CD4-positive, alpha-beta T cell (primary cell): ENCODE data around the gene CDC42BPG. TPM values are rescaled to one million over a fixed set of nuclear protein-coding genes. Genes with fewer than 3 reads are reported as not detected.

ENCODE experiments used
- ATAC-seq: fragments of 200-7000 bp; cut with Tn5 transposase; one replicate; pipeline ENCODE4 v1.10.0; 2022; ENCODE audit warnings: mild to moderate bottlenecking; ENCODE audit not compliant: poor library complexity
- CTCF ChIA-PET: fragments of 350-600 bp; sonication (Branson Sonifier 250); formaldehyde crosslinking; loops from one replicate; lab custom pipeline; 2021; ENCODE audit warnings: antibody characterized with exemption, inconsistent platforms; lab: Charles Lee
- POLR2A ChIA-PET: fragments of 350-600 bp; sonication (Branson Sonifier 250); formaldehyde crosslinking; loops from one replicate; lab custom pipeline; 2021; ENCODE audit warnings: antibody characterized with exemption, inconsistent platforms; lab: Charles Lee
- DNase-seq, 14 experiments: peaks; one replicate each; pipeline ENCODE4 v3.0.0-alpha.2; 2013 to 2020; ENCODE audit warnings: mixed read lengths in 2 of 14
- H3K27ac ChIP-seq, 2 donors: one replicate each; pipeline versions ENCODE4 v1.5.1 to v1.7.0; 2013; ENCODE audit warnings: low read length in 2 of 2, low read depth in 1 of 2, mild to moderate bottlenecking in 1 of 2
- H3K27me3 ChIP-seq, 2 experiments: 1 replicate in 1 of 2; 2 replicates in 1 of 2; pipeline versions ENCODE4 v1.6.1 to v1.7.0; 2013; ENCODE audit warnings: low read length in 2 of 2, control low read depth in 1 of 2, mild to moderate bottlenecking in 1 of 2, moderate library complexity in 1 of 2; ENCODE audit not compliant: insufficient read depth in 2 of 2, control insufficient read depth in 1 of 2
- H3K36me3 ChIP-seq: one replicate; pipeline ENCODE4 v1.6.1; 2013; ENCODE audit warnings: low read length, control low read depth; ENCODE audit not compliant: insufficient read depth
- H3K4me1 ChIP-seq: one replicate; pipeline ENCODE4 v1.6.1; 2013; ENCODE audit warnings: low read length, control low read depth; ENCODE audit not compliant: insufficient read depth
- H3K4me3 ChIP-seq: one replicate; pipeline ENCODE4 v1.5.1; 2013; ENCODE audit warnings: mild to moderate bottlenecking, low read length, moderate library complexity
- H3K9me3 ChIP-seq, 2 experiments: 1 replicate in 1 of 2; 2 replicates in 1 of 2; pipeline versions ENCODE4 v1.6.1 to v1.7.0; 2013; ENCODE audit warnings: low read length in 2 of 2, mild to moderate bottlenecking in 2 of 2, control low read depth in 1 of 2, moderate library complexity in 1 of 2; ENCODE audit not compliant: control insufficient read depth in 1 of 2, insufficient read depth in 1 of 2
- H3K27ac Mint-ChIP-seq: one replicate; pipeline ENCODE4 v1.8.0; 2020; ENCODE audit warnings: mixed read lengths
- H3K27me3 Mint-ChIP-seq: one replicate; pipeline ENCODE4 v1.8.0; 2021; ENCODE audit warnings: mixed read lengths
- H3K36me3 Mint-ChIP-seq: one replicate; pipeline ENCODE4 v1.8.0; 2021; ENCODE audit warnings: low read depth, mixed read lengths
- H3K4me1 Mint-ChIP-seq: one replicate; pipeline ENCODE4 v1.8.0; 2021; ENCODE audit warnings: low read depth, mixed read lengths
- H3K4me3 Mint-ChIP-seq: one replicate; pipeline ENCODE4 v1.8.0; 2020; ENCODE audit warnings: mild to moderate bottlenecking, mixed read lengths
- H3K9me3 Mint-ChIP-seq: one replicate; pipeline ENCODE4 v1.8.0; 2020; ENCODE audit warnings: mixed read lengths
- CTCF ChIP-seq: fragments of 200-600 bp; IDR thresholded peaks from one replicate; pipeline ENCODE4 v1.8.0; 2022; ENCODE audit warnings: antibody characterized with exemption, mild to moderate bottlenecking
- intact Hi-C, 2 experiments: fragments of 100-400 bp; cut with DNase I in 1 of 2; cut with micrococcal nuclease in 1 of 2; formaldehyde crosslinking; loops; one replicate each; pipeline versions ENCODE4 v1.15.1 to v1.9.0; 2023 to 2025; cut with DNase I, micrococcal nuclease
- total RNA-seq, 174 experiments: library from RNA in 2 of 174; stranded (reverse) in 2 of 174; gene quantifications; one replicate each; pipeline ENCODE4 v1.2.3 and lab custom pipeline; 2021 to 2026

The CDC42BPG gene
- total RNA-seq, 2 experiments from 2014 or later = 6.9 to 9.7 TPM

- H3K36me3 Mint-ChIP-seq = peaks cover 50% of the 10 kb centered on the region
Measured at GRCh38 chr11:64799623-64800302, 44.7 kb downstream of the CDC42BPG start.

GRCh38 chr11:64799256-64799622 lies 45.2 kb downstream of the CDC42BPG start:
- Mint-ChIP-seq H3K36me3 (peaks cover 56% of the 10 kb centered on the region), H3K9me3 (no peaks in the 10 kb centered on the region), H3K4me1 (peaks cover 40% of the 10 kb centered on the region), H3K4me3 (no peak overlapping the region), H3K27ac (peak overlapping the region; percentile 76), H3K27me3 (no peaks in the 10 kb centered on the region)
- ChIA-PET POLR2A (interaction anchor here (0.6 to 5.7 kb wide), 4 partner anchors 15 to 324 kb away, joined by 3 to 81 read pairs (median 4); partner anchors contain the start of gene SF1), CTCF (interaction anchor here (0.6 to 1.4 kb wide), 2 partner anchors 16 to 75 kb away, joined by 3 read pairs; no protein-coding TSS in a partner anchor)
- Histone ChIP-seq H3K4me1 (peaks cover 47% of the 10 kb centered on the region), H3K27ac (no peak overlapping the region), H3K4me3 (no peak overlapping the region), H3K9me3 (no peaks in the 10 kb centered on the region), H3K27me3 (no peaks in the 10 kb centered on the region), H3K36me3 (peaks cover 53% of the 10 kb centered on the region)
- TF ChIP-seq CTCF = no peak
- no peak for ATAC-seq
- intact Hi-C loops = no loop called here
- no peak for DNase-seq

More at GRCh38 chr11:64799623-64800302, 44.7 kb downstream of the CDC42BPG start:
- no peak for TF ChIP-seq CTCF
- Histone ChIP-seq H3K27me3 (no peaks in the 10 kb centered on the region), H3K4me3 (no peak overlapping the region), H3K36me3 (peaks cover 51% of the 10 kb centered on the region), H3K27ac (no peak overlapping the region), H3K4me1 (peaks cover 49% of the 10 kb centered on the region), H3K9me3 (no peaks in the 10 kb centered on the region)
- ATAC-seq (no peak), DNase-seq (peak in 1 of 14 experiments; percentile 33)
- Mint-ChIP-seq H3K27me3 (no peaks in the 10 kb centered on the region), H3K4me3 (peak overlapping the region; percentile 51), H3K9me3 (no peaks in the 10 kb centered on the region), H3K4me1 (peaks cover 35% of the 10 kb centered on the region), H3K27ac (peak overlapping the region; percentile 76)
- CTCF ChIA-PET = interaction anchor here (2.8 kb wide), 1 partner anchor 11 kb away, joined by 7 read pairs; no protein-coding TSS in a partner anchor
- POLR2A ChIA-PET = interaction anchor here (0.6 to 5.7 kb wide), 5 partner anchors 11 to 323 kb away, joined by 3 to 81 read pairs (median 4); partner anchors contain the start of genes MEN1 and SF1
- intact Hi-C loops = loop anchor here in 1 of 2 experiments (2.0 to 5.0 kb wide), 3 partner anchors 13 to 313 kb away; partner anchors contain the start of gene TM7SF2

- H3K27me3 ChIP-seq = no peaks in the 10 kb centered on the region
- ATAC-seq (no peak), DNase-seq (peak in 1 of 14 experiments; percentile 26)
- no peaks in the 10 kb centered on the region for H3K9me3 Mint-ChIP-seq
- H3K27me3 Mint-ChIP-seq = no peaks in the 10 kb centered on the region
- peaks cover 39% of the 10 kb centered on the region for H3K4me1 Mint-ChIP-seq
- ChIA-PET CTCF (no interaction called here), POLR2A (interaction anchor here (2.6 kb wide), 1 partner anchor 18 kb away, joined by 18 read pairs; the partner anchor contains the start of gene SF1)
- TF ChIP-seq CTCF = no peak
- no peak overlapping the region for H3K4me3 Mint-ChIP-seq
- H3K9me3 ChIP-seq = no peaks in the 10 kb centered on the region
- peaks cover 66% of the 10 kb centered on the region for H3K36me3 ChIP-seq
- H3K27ac ChIP-seq = no peak overlapping the region
- peaks cover 40% of the 10 kb centered on the region for H3K4me1 ChIP-seq
- H3K36me3 Mint-ChIP-seq = peaks cover 60% of the 10 kb centered on the region
- H3K27ac Mint-ChIP-seq = no peak overlapping the region
- H3K4me3 ChIP-seq = no peak overlapping the region
- intact Hi-C loops = no loop called here
Measured at GRCh38 chr11:64796757-64797541, 47.5 kb downstream of the CDC42BPG start.
